HL-60 (cell line): ENCODE data around the gene TMEM63B.

ENCODE experiments used
- DNase-seq, 2 experiments: peaks; one replicate each; pipeline ENCODE4 v3.0.0-alpha.2; 2010 to 2020; ENCODE audit warnings: low read depth in 1 of 2, low spot score in 1 of 2
- H3K27ac ChIP-seq: fragments of 250-450 bp; sonication (Bioruptor Pico); replicated peaks from 2 replicates; pipeline ENCODE4 v1.5.1; 2020; ENCODE audit warnings: mild to moderate bottlenecking, moderate library complexity
- H3K27me3 ChIP-seq: fragments of 250-450 bp; sonication (Bioruptor Pico); 2 replicates; pipeline ENCODE4 v1.5.1; 2021; ENCODE audit warnings: mild to moderate bottlenecking, moderate library complexity; ENCODE audit not compliant: insufficient read depth, poor library complexity, severe bottlenecking
- H3K4me3 ChIP-seq: replicated peaks from 2 replicates; pipeline ENCODE4 v1.5.1; 2011; ENCODE audit warnings: mild to moderate bottlenecking, control low read depth, low read length; ENCODE audit not compliant: insufficient read depth
- GABPA ChIP-seq: IDR thresholded peaks from 2 replicates; pipeline ENCODE4 v1.6.1; 2012; ENCODE audit warnings: low read depth
- POLR2AphosphoS5 ChIP-seq: IDR thresholded peaks from 2 replicates; pipeline ENCODE4 v1.6.1; 2012; ENCODE audit warnings: low read depth
- SPI1 ChIP-seq: IDR thresholded peaks from 2 replicates; pipeline ENCODE4 v1.6.1; 2012; ENCODE audit warnings: low read depth, mild to moderate bottlenecking, borderline replicate concordance
- TF ChIP-seq, protein P1 (sequence below): IDR thresholded peaks from one replicate; pipeline ENCODE4 v1.5.1; 2011; ENCODE audit warnings: low read length, control low read depth, inconsistent platforms; ENCODE audit not compliant: insufficient read depth
- TF ChIP-seq, protein P2 (sequence below): IDR thresholded peaks from 2 replicates; pipeline ENCODE4 v1.6.1; 2012; ENCODE audit warnings: low read depth; ENCODE audit not compliant: insufficient replicate concordance

TMEM63B gene

DNA sequence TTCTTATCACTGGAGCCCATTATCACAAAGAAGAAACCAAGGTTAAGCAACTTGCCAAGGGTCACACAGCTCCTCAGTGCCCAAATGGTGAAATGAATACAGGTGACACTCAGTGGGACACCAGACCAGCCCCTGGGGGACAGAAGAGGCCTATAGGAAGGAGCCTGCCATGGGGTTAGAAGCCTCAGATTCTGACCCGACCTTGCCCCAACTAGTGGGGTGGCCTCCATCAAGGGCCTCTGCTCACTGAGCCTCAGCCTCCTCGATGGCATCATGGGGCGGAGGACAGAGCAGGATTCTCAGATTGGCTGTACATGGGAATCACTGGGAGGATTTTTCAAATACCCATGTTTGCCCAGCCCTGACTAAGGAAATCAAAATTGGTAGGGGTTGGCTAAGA, 47.7 kb upstream of the TMEM63B start:
- DNase-seq, result no peak
- TF ChIP-seq, protein P1, sequence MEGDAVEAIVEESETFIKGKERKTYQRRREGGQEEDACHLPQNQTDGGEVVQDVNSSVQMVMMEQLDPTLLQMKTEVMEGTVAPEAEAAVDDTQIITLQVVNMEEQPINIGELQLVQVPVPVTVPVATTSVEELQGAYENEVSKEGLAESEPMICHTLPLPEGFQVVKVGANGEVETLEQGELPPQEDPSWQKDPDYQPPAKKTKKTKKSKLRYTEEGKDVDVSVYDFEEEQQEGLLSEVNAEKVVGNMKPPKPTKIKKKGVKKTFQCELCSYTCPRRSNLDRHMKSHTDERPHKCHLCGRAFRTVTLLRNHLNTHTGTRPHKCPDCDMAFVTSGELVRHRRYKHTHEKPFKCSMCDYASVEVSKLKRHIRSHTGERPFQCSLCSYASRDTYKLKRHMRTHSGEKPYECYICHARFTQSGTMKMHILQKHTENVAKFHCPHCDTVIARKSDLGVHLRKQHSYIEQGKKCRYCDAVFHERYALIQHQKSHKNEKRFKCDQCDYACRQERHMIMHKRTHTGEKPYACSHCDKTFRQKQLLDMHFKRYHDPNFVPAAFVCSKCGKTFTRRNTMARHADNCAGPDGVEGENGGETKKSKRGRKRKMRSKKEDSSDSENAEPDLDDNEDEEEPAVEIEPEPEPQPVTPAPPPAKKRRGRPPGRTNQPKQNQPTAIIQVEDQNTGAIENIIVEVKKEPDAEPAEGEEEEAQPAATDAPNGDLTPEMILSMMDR, result no peak
- TF ChIP-seq POLR2AphosphoS5 (no peak), SPI1 (no peak), GABPA (no peak)
- TF ChIP-seq, protein P2, sequence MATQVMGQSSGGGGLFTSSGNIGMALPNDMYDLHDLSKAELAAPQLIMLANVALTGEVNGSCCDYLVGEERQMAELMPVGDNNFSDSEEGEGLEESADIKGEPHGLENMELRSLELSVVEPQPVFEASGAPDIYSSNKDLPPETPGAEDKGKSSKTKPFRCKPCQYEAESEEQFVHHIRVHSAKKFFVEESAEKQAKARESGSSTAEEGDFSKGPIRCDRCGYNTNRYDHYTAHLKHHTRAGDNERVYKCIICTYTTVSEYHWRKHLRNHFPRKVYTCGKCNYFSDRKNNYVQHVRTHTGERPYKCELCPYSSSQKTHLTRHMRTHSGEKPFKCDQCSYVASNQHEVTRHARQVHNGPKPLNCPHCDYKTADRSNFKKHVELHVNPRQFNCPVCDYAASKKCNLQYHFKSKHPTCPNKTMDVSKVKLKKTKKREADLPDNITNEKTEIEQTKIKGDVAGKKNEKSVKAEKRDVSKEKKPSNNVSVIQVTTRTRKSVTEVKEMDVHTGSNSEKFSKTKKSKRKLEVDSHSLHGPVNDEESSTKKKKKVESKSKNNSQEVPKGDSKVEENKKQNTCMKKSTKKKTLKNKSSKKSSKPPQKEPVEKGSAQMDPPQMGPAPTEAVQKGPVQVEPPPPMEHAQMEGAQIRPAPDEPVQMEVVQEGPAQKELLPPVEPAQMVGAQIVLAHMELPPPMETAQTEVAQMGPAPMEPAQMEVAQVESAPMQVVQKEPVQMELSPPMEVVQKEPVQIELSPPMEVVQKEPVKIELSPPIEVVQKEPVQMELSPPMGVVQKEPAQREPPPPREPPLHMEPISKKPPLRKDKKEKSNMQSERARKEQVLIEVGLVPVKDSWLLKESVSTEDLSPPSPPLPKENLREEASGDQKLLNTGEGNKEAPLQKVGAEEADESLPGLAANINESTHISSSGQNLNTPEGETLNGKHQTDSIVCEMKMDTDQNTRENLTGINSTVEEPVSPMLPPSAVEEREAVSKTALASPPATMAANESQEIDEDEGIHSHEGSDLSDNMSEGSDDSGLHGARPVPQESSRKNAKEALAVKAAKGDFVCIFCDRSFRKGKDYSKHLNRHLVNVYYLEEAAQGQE, result no peak
- Histone ChIP-seq H3K27me3 (no peaks in the 10 kb centered on the region), H3K4me3 (no peak overlapping the region), H3K27ac (no peak overlapping the region)

DNA sequence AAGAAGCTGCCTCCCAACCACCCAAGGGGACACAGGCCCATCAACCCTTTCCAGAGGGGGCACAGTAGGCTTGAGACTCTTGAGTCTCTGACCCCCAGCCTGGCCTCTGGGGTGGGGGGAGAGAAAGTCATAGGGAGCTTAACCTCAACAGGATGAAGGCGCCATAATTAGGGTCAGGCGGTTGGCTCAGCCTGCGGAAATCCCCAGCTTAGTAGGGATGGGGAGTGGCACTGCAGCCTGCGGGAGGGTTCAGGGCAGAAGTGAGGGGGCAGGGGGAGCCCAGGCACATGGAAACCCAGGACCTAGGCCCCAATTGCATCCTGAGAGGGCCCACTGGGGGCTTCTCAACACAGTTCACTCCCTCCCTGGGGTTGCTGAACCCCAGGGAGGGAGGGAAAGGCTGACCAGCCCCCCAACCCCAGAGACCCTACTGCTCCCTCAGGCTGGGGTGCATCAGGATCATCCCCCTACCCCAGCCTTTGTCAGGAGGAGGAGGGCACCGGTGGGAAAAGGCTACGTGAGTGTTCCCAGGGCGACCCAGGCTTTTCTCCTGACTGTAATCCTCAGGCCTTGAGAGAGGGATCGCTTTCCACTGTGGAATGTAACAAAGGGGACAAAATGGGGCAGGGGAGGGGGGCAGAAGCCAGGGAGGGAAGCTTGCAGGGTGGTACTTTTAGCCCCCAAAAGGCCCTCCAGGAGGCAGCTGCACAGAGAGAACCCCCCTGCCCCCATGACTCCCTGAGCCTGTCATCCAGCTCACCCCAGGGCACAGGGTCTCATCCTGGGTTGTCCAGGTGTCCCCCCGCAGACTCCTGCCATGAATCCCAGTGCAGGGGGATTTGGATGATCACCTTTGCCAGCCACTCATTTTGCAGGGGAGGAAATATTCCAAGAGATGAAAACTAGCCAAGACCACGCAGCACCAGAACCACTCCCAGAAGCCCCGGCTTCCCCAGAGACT, 46.5 kb upstream of the TMEM63B start:
- Histone ChIP-seq H3K27ac (no peak overlapping the region), H3K27me3 (no peaks in the 10 kb centered on the region), H3K4me3 (no peak overlapping the region)
- DNase-seq, result no peak
- TF ChIP-seq, protein P2, result no peak

DNA sequence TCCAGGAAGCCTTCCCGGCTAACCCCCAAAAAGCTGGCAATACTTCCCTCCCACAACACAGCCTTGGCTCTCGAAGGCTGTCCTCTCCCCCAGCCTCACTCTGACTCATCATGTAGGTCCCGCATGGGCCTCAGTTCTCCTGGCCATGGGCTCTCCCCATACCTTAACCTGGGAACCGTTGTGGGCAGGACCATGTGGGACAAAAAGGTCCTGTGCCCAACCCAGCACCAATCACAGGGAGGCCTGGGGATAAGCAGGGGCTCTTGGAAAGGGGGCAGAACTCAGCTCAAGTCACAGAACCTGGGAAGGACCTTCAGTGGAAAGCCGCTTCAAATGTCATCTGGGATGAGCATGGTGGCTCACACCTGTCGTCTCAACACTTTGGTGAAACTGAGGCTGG, 45.6 kb upstream of the TMEM63B start:
- no peak overlapping the region for H3K4me3 ChIP-seq
- no peak for DNase-seq
- no peaks in the 10 kb centered on the region for H3K27me3 ChIP-seq
- no peak for TF ChIP-seq SPI1
- TF ChIP-seq, protein P2, result no peak
- TF ChIP-seq, protein P1, result no peak
- no peak for TF ChIP-seq GABPA
- TF ChIP-seq POLR2AphosphoS5, result no peak
- H3K27ac ChIP-seq, result no peak overlapping the region
